ENCODE results near the gene CDKL4. TPM values are rescaled to one million over a fixed set of nuclear protein-coding genes. Genes with fewer than 3 reads are reported as not detected.

CDKL4 gene
- total RNA-seq, 6 experiments from 2014 or later: 0.14 to 0.54 (median 0.34) TPM; not detected in 1

GRCh38 chr2:39154944-39155343 is 88.8 kb downstream of the CDKL4 start:
- TF ChIP-seq, protein P1, sequence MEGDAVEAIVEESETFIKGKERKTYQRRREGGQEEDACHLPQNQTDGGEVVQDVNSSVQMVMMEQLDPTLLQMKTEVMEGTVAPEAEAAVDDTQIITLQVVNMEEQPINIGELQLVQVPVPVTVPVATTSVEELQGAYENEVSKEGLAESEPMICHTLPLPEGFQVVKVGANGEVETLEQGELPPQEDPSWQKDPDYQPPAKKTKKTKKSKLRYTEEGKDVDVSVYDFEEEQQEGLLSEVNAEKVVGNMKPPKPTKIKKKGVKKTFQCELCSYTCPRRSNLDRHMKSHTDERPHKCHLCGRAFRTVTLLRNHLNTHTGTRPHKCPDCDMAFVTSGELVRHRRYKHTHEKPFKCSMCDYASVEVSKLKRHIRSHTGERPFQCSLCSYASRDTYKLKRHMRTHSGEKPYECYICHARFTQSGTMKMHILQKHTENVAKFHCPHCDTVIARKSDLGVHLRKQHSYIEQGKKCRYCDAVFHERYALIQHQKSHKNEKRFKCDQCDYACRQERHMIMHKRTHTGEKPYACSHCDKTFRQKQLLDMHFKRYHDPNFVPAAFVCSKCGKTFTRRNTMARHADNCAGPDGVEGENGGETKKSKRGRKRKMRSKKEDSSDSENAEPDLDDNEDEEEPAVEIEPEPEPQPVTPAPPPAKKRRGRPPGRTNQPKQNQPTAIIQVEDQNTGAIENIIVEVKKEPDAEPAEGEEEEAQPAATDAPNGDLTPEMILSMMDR (IDR thresholded peaks at IDR 0.05): no peak
- Mint-ChIP-seq H3K27me3 (ENCODE audit: insufficient read depth) (no peaks in the 10 kb centered on the region), H3K27ac (no peak overlapping the region), H3K9me3 (no peaks in the 10 kb centered on the region), H3K4me3 (no peak overlapping the region), H3K4me1 (ENCODE audit: low read depth) (0 out of 2 replicates have a peak, but pooled peaks cover 5% of the 10 kb centered on the region), H3K36me3 (ENCODE audit: low read depth) (no peaks in the 10 kb centered on the region)
- no peak for DNase-seq

- Mint-ChIP-seq H3K27me3 (ENCODE audit: insufficient read depth) (no peaks in the 10 kb centered on the region), H3K36me3 (ENCODE audit: low read depth) (no peaks in the 10 kb centered on the region)
- DNase-seq: peak; percentile 21
Observed at GRCh38 chr2:39153312-39153711, 90.5 kb downstream of the CDKL4 start.

DNA sequence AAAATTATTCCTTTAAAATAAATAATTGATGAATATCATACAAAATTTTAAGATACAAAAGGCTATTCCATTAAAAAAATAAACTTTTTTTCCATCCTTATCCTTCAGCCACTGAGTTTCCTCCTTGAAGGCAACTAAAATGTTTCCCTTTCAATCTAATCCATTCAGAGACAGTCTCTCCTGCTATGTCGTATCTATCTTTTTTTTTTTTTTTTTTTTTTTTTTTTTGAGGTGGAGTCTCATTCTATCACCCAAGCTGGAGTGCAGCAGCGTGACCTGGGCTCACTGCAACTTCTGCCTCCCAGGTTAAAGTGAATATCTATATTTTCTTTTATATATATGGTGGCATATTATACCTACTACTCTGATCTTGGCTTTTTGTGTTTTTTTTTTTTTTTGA is 91.3 kb downstream of the CDKL4 start:
- no peaks in the 10 kb centered on the region for H3K9me3 Mint-ChIP-seq
- DNase-seq: no peak

More at GRCh38 chr2:39153312-39153711, 90.5 kb downstream of the CDKL4 start:
- H3K4me1 Mint-ChIP-seq (ENCODE audit: low read depth): 0 out of 2 replicates have a peak, but pooled peaks cover 5% of the 10 kb centered on the region
- H3K27ac Mint-ChIP-seq: no peak overlapping the region
- no peak overlapping the region for H3K4me3 Mint-ChIP-seq
- H3K9me3 Mint-ChIP-seq: no peaks in the 10 kb centered on the region
- TF ChIP-seq, protein P1 (IDR thresholded peaks at IDR 0.05): no peak

DNA sequence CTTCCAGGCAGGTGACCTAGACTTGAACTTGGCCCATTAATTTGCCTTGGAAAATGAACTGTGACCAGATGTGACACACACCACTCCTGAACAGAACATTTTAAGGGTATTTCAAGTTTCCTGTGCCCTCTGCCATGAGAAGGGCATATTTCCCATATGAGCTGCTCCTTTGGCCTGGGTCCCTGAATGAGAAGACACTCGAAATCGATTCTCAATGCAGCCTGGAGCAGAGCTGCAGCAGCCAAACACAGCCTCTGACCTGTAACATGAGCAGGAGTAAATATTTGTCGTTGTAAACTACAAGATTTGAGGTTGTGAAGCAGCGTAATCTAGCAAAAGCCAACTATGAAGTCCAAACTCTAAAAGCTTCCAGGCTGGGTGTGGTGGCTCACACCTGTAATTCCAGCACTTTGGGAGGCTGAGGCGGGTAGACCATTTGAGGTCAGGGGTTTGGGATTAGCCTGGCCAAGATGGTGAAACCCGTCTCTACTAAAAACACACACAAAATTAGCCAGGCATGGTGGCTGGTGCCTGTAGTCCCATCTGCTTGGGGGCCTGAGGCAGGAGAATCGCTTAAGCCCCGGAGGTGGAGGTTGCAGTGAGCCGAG is 92.8 kb downstream of the CDKL4 start:
- DNase-seq: no peak
- H3K36me3 Mint-ChIP-seq (ENCODE audit: low read depth): no peaks in the 10 kb centered on the region
- TF ChIP-seq, protein P1 (IDR thresholded peaks at IDR 0.05): no peak
- no peak overlapping the region for H3K27ac Mint-ChIP-seq
- peaks cover 4% of the 10 kb centered on the region; the same call in 1 of the 2 replicates for H3K27me3 Mint-ChIP-seq (ENCODE audit: insufficient read depth)
- no peak overlapping the region for H3K4me3 Mint-ChIP-seq
- no peaks in the 10 kb centered on the region for H3K9me3 Mint-ChIP-seq
- H3K4me1 Mint-ChIP-seq (ENCODE audit: low read depth): 0 out of 2 replicates have a peak, but pooled peaks cover 5% of the 10 kb centered on the region

More for the DNA sequence above, 91.3 kb downstream of the CDKL4 start:
- Mint-ChIP-seq H3K27me3 (ENCODE audit: insufficient read depth) (no peaks in the 10 kb centered on the region), H3K27ac (no peak overlapping the region), H3K4me1 (ENCODE audit: low read depth) (0 out of 2 replicates have a peak, but pooled peaks cover 5% of the 10 kb centered on the region), H3K4me3 (no peak overlapping the region), H3K36me3 (ENCODE audit: low read depth) (no peaks in the 10 kb centered on the region)
- TF ChIP-seq, protein P1 (IDR thresholded peaks at IDR 0.05): no peak

- TF ChIP-seq, protein P1 (IDR thresholded peaks at IDR 0.05): no peak
- no peaks in the 10 kb centered on the region for H3K36me3 Mint-ChIP-seq (ENCODE audit: low read depth)
- no peak overlapping the region for H3K27ac Mint-ChIP-seq
- H3K9me3 Mint-ChIP-seq: no peaks in the 10 kb centered on the region
- H3K4me1 Mint-ChIP-seq (ENCODE audit: low read depth): 0 out of 2 replicates have a peak, but pooled peaks cover 5% of the 10 kb centered on the region
- DNase-seq: no peak
- peaks cover 4% of the 10 kb centered on the region; the same call in 1 of the 2 replicates for H3K27me3 Mint-ChIP-seq (ENCODE audit: insufficient read depth)
- no peak overlapping the region for H3K4me3 Mint-ChIP-seq
Observed at GRCh38 chr2:39150102-39150562, 93.6 kb downstream of the CDKL4 start.

All from HFFc6 (cell line).